ENCODE data around the gene P2RX6.
"Not testable (repeated sequence)": the region's sequence is repeated elsewhere in the genome, so short reads cannot be mapped to it uniquely, and the experiment has no call there.

Gene P2RX6

DNA sequence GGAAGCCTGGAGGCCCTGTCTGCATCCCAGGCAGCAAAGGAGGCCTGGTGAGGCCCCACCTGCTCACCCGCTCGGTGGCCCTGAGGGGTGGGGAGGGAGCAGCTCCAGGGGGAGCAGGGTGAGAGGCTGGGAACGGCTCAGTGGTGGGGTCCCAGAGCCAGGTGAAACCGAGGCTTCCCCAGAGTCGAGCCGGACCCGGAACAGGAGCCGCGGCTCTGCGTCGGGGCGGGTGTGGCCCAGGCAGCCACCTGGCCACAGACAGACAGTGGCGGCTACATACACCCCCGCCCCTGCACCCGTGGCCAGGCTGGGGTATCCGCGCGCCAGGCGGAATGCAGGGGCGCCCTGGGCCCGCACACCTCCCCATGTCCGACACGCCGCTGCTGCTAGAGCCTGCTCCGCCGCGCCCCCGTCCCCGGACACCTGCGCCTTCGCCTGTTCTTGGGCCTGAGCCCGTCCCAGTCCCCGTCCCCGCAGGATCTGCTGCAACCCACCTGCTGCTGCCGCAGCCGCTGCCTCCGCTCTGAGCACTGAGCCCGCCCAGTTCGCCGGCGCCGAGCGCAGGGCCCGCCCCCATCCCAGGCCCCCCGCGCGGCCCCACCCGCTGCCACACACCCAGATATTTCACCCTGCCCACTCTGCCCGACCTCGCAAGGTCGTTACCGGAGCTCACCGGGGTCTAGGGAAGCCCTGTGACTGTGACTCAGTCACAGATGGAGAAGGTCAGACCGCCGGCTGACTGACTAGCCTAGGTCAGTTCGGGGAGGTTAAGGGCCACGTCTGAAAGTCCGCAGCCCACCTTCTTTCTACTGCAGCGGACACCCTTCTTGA, 17.3 kb downstream of the P2RX6 start, which contains the start of gene SLC7A4:
SLC7A4 (minus strand) TSS at position 525 of the 831 bp plus-strand sequence. CDS start 749 bp downstream, outside the sequence.
- no peak within 1 kb of the TSS for H3K4me3 ChIP-seq (ENCODE audit: low read length)

DNA sequence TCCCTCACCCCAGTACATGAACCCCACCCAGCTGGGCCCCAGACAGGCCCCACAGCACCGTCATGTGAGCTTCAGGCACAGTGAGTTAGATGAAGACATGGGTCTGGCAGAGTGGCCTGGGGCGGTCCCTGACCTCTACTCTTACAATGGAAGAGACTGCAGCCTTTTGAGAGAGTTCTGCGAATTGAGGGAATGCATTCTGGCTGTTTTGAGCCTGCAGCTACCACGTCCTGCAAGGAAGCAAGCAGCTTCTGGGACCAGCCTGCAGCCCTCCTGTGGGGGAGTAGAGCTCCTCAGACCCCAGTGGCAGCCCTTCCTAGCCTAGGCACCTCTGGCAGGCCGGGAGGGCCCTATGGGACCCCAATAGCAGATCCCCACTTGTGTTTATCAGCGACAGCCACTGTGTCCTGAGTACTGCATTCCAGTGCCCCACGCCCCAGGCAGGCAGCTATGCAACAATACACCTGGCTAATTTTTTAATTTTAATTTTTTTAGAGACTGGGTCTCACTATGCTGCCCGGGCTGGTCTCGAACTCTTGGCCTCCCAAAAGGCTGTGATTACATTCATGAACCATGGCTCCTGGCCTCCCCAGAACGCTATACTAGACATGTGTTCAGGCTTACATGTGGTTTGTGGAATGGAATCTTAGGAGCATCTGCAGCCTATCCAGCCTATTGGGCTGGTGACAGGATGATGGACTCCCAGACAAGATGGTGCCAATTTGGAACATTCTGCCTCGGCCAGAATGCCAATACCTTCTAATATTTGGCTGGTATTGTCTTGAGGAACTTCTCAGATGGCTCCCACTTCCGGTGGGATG, 18.1 kb downstream of the P2RX6 start:
- no peak for DNase-seq (ENCODE audit: low read depth)
- TF ChIP-seq, protein P1, sequence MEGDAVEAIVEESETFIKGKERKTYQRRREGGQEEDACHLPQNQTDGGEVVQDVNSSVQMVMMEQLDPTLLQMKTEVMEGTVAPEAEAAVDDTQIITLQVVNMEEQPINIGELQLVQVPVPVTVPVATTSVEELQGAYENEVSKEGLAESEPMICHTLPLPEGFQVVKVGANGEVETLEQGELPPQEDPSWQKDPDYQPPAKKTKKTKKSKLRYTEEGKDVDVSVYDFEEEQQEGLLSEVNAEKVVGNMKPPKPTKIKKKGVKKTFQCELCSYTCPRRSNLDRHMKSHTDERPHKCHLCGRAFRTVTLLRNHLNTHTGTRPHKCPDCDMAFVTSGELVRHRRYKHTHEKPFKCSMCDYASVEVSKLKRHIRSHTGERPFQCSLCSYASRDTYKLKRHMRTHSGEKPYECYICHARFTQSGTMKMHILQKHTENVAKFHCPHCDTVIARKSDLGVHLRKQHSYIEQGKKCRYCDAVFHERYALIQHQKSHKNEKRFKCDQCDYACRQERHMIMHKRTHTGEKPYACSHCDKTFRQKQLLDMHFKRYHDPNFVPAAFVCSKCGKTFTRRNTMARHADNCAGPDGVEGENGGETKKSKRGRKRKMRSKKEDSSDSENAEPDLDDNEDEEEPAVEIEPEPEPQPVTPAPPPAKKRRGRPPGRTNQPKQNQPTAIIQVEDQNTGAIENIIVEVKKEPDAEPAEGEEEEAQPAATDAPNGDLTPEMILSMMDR (IDR thresholded peaks at IDR 0.05; ENCODE audit: insufficient read depth, low read depth, low read length, missing control alignments): no peak
- no peak overlapping the region for H3K4me3 ChIP-seq (ENCODE audit: low read length)

More for the DNA sequence above, 17.3 kb downstream of the P2RX6 start, which contains the start of gene SLC7A4:
- DNase-seq (ENCODE audit: low read depth): no peak
- TF ChIP-seq, protein P1 (IDR thresholded peaks at IDR 0.05; ENCODE audit: insufficient read depth, low read depth, low read length, missing control alignments): no peak

DNA sequence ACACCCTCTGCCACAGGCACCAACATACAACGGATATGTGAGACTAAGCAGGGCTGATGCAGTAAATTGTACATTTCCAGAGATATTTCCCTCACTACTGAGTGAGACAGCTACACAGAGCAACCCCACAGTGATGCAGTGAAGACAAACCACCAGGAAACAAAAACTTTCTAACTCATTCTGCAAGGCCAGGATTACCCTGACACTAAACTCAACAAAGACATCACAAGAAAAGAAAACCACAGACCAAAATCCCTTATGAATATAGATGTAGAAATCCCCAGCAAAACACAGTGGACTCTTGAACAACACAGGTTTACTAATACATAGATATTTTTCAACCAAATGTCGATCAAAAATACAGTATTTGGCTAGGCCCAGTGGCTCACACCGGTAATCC, 18.9 kb downstream of the P2RX6 start:
- no peak for DNase-seq (ENCODE audit: low read depth)
- no peak overlapping the region for H3K4me3 ChIP-seq (ENCODE audit: low read length)
- TF ChIP-seq, protein P1 (IDR thresholded peaks at IDR 0.05; ENCODE audit: insufficient read depth, low read depth, low read length, missing control alignments): no peak

DNA sequence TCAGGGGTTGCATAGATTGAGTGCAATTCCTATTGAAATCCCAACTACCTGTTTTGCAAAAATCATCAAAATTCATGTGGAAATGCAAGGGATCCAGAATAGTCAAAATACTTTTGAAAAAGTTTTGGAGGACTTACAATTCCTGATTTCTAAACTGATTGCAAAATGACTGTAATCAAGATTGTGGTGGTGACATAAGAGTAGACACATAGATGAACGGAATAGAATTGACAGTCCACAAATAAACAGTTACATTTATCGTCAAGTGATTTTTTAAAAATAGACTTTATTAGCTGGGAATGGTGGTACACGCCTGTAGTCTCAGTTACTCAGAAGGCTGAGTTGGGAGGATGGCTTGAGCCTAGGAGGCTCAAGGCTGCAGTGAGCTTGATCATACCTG, 20.0 kb downstream of the P2RX6 start:
- TF ChIP-seq, protein P1 (IDR thresholded peaks at IDR 0.05; ENCODE audit: insufficient read depth, low read depth, low read length, missing control alignments): no peak
- no peak overlapping the region for H3K4me3 ChIP-seq (ENCODE audit: low read length)
- DNase-seq (ENCODE audit: low read depth): no peak

DNA sequence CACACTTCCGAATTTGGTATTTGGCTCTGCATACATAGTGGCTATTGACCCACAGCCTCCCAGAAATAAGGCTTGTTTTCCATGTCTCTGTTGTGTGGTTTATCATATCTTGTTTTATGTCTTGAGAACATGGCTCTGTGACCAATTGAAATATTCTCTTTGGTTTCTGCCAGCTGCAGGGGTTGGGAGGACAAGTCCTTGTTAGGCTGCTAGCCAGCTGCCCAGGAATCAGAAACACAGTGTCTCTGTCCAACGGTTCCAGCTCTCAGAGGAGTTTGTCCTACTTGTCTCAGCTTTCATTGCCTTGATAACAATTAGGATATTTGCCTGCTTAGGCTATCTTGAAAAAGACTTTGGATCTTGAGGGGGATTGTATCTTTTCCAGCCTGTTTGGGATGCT, 23.4 kb downstream of the P2RX6 start:
- DNase-seq (ENCODE audit: low read depth): no peak
- TF ChIP-seq, protein P1 (IDR thresholded peaks at IDR 0.05; ENCODE audit: insufficient read depth, low read depth, low read length, missing control alignments): no peak

DNA sequence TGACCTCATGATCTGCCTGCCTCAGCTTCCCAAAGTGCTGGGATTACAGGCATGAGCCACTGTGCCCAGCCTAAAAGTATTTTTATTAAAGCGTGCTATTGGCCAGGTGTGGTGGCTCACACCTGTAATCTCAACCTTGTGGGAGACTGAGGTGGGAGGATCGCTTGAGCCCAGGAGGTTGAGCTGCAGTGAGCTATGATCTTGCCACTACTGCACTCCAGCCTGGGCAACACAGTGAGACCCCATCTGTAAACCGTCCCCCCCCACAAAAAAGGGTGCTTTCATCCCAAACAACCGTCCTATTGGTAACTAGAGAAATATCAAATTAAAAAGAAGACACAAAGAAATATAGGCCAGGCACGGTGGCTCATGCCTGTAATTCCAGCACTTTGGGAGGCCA, 24.2 kb downstream of the P2RX6 start:
- not testable (repeated sequence) for H3K4me3 ChIP-seq (ENCODE audit: low read length); DNase-seq (ENCODE audit: low read depth)

More for the DNA sequence above, 23.4 kb downstream of the P2RX6 start:
- H3K4me3 ChIP-seq (ENCODE audit: low read length): no peak overlapping the region

DNA sequence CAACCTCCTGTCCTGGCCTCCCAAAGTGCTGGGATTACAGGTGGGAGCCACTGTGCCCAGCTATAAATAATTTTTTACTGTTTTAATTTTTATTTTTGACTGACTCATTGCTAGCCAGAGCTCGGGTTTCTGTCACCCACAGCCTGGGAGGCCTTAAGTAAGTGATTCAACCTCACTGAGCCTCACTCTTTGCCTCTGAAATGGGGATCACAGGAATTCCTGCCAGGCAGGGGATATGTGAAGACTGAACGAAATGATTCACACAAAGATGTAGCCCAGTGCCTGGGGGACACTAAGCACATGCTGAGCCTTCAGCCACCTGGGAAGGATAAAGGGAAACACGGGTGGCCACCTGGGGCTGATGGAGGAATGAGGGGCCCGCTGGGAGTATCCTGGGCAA, 27.0 kb downstream of the P2RX6 start:
- TF ChIP-seq, protein P1 (IDR thresholded peaks at IDR 0.05; ENCODE audit: insufficient read depth, low read depth, low read length, missing control alignments): no peak
- peak; percentile 70 for DNase-seq (ENCODE audit: low read depth)

More for the DNA sequence above, 27.0 kb downstream of the P2RX6 start:
- no peak overlapping the region for H3K4me3 ChIP-seq (ENCODE audit: low read length)

All from epithelial cell of esophagus (primary cell).